HAP-1 (cell line): ENCODE data around the gene PITPNC1.
"Not testable (repeated sequence)": the region's sequence is repeated elsewhere in the genome, so short reads cannot be mapped to it uniquely, and the experiment has no call there.

Experiments used
- DNase-seq, 2 experiments: peaks; one replicate each; pipeline ENCODE4 v3.0.0-alpha.2; 2016 to 2020; ENCODE audit warnings: low spot score in 2 of 2
- H3K27me3 ChIP-seq: fragments of 250-450 bp; sonication (Bioruptor Pico); 2 replicates; pipeline ENCODE4 v1.5.1; 2020; ENCODE audit warnings: low read depth, mild to moderate bottlenecking, moderate library complexity
- H3K36me3 ChIP-seq: fragments of 250-450 bp; sonication (Bioruptor Pico); replicated peaks from 2 replicates; pipeline ENCODE4 v1.5.1; 2020; ENCODE audit warnings: mild to moderate bottlenecking
- H3K4me1 ChIP-seq: fragments of 250-450 bp; sonication (Bioruptor Pico); 2 replicates; pipeline ENCODE4 v1.5.1; 2020; ENCODE audit warnings: mild to moderate bottlenecking
- H3K4me3 ChIP-seq: fragments of 250-450 bp; sonication (Bioruptor Pico); 2 replicates; pipeline ENCODE4 v1.5.1; 2020; ENCODE audit warnings: mild to moderate bottlenecking, moderate library complexity
- H3K9me3 ChIP-seq: fragments of 250-450 bp; sonication (Bioruptor Pico); 2 replicates; pipeline ENCODE4 v1.5.1; 2020; ENCODE audit warnings: mild to moderate bottlenecking, moderate library complexity
- in situ Hi-C: fragments of 300-500 bp; cut with MboI; formaldehyde crosslinking; loops from 3 replicates; pipeline ENCODE4 v1.14.3; 2020; ENCODE audit warnings: low sequenced_read_pairs, inconsistent platforms, mixed read lengths

Gene PITPNC1

GRCh38 chr17:67569015-67569451 lies 192.0 kb downstream of the PITPNC1 start:
- no peak for DNase-seq
- no peaks in the 10 kb centered on the region for H3K4me1 ChIP-seq
- in situ Hi-C loops: no loop called here

GRCh38 chr17:67569873-67570272 lies 192.8 kb downstream of the PITPNC1 start:
- DNase-seq: no peak
- Histone ChIP-seq H3K4me3 (no peak overlapping the region), H3K27me3 (no peaks in the 10 kb centered on the region), H3K4me1 (no peaks in the 10 kb centered on the region), H3K9me3 (no peaks in the 10 kb centered on the region), H3K36me3 (no peaks in the 10 kb centered on the region)
- in situ Hi-C loops: no loop called here

More at GRCh38 chr17:67569015-67569451, 192.0 kb downstream of the PITPNC1 start:
- Histone ChIP-seq H3K27me3 (no peaks in the 10 kb centered on the region), H3K4me3 (no peak overlapping the region), H3K36me3 (no peaks in the 10 kb centered on the region), H3K9me3 (no peaks in the 10 kb centered on the region)

GRCh38 chr17:67570797-67571196 lies 193.7 kb downstream of the PITPNC1 start:
- in situ Hi-C loops: no loop called here
- no peak overlapping the region for H3K4me3 ChIP-seq
- DNase-seq: no peak
- H3K36me3 ChIP-seq: no peaks in the 10 kb centered on the region
- no peaks in the 10 kb centered on the region for H3K9me3 ChIP-seq
- no peaks in the 10 kb centered on the region for H3K4me1 ChIP-seq
- H3K27me3 ChIP-seq: no peaks in the 10 kb centered on the region

GRCh38 chr17:67571478-67571877 lies 194.4 kb downstream of the PITPNC1 start:
- DNase-seq: no peak
- Histone ChIP-seq H3K4me1 (no peaks in the 10 kb centered on the region), H3K36me3 (no peaks in the 10 kb centered on the region), H3K9me3 (no peaks in the 10 kb centered on the region), H3K27me3 (no peaks in the 10 kb centered on the region), H3K4me3 (no peak overlapping the region)
- in situ Hi-C loops: no loop called here

GRCh38 chr17:67573987-67574657 lies 197.0 kb downstream of the PITPNC1 start:
- Histone ChIP-seq H3K9me3 (no peaks in the 10 kb centered on the region), H3K4me3 (no peak overlapping the region), H3K36me3 (no peaks in the 10 kb centered on the region), H3K4me1 (peaks cover 11% of the 10 kb centered on the region), H3K27me3 (no peaks in the 10 kb centered on the region)
- DNase-seq: no peak
- in situ Hi-C loops: no loop called here

- Histone ChIP-seq H3K9me3 (no peaks in the 10 kb centered on the region), H3K27me3 (no peaks in the 10 kb centered on the region), H3K4me1 (peaks cover 11% of the 10 kb centered on the region), H3K4me3 (no peak overlapping the region), H3K36me3 (no peaks in the 10 kb centered on the region)
- no peak for DNase-seq
- in situ Hi-C loops: no loop called here
Measured at GRCh38 chr17:67574658-67575293, 197.7 kb downstream of the PITPNC1 start.

- in situ Hi-C loops: no loop called here
Measured at GRCh38 chr17:67575325-67575724, 198.2 kb downstream of the PITPNC1 start.

GRCh38 chr17:67576471-67577115 lies 199.5 kb downstream of the PITPNC1 start:
- peaks cover 11% of the 10 kb centered on the region for H3K4me1 ChIP-seq
- in situ Hi-C loops: no loop called here
- H3K9me3 ChIP-seq: no peaks in the 10 kb centered on the region
- DNase-seq: no peak
- no peaks in the 10 kb centered on the region for H3K36me3 ChIP-seq
- no peak overlapping the region for H3K4me3 ChIP-seq
- H3K27me3 ChIP-seq: no peaks in the 10 kb centered on the region

More at GRCh38 chr17:67575325-67575724, 198.2 kb downstream of the PITPNC1 start:
- H3K27me3 ChIP-seq: no peaks in the 10 kb centered on the region
- H3K36me3 ChIP-seq: no peaks in the 10 kb centered on the region
- H3K4me3 ChIP-seq: no peak overlapping the region
- DNase-seq: no peak
- peaks cover 11% of the 10 kb centered on the region for H3K4me1 ChIP-seq
- H3K9me3 ChIP-seq: no peaks in the 10 kb centered on the region

GRCh38 chr17:67577429-67578141 lies 200.5 kb downstream of the PITPNC1 start:
- peaks cover 11% of the 10 kb centered on the region for H3K4me1 ChIP-seq
- in situ Hi-C loops: no loop called here
- H3K9me3 ChIP-seq: no peaks in the 10 kb centered on the region
- no peaks in the 10 kb centered on the region for H3K36me3 ChIP-seq
- H3K27me3 ChIP-seq: no peaks in the 10 kb centered on the region
- no peak overlapping the region for H3K4me3 ChIP-seq
- DNase-seq: peak in 1 of 2 experiments; percentile 51

- H3K27me3 ChIP-seq: no peaks in the 10 kb centered on the region
- no peaks in the 10 kb centered on the region for H3K9me3 ChIP-seq
- peaks cover 11% of the 10 kb centered on the region for H3K4me1 ChIP-seq
- no peak overlapping the region for H3K4me3 ChIP-seq
- in situ Hi-C loops: no loop called here
- peak; percentile 51 to 60 for DNase-seq
- no peaks in the 10 kb centered on the region for H3K36me3 ChIP-seq
Measured at GRCh38 chr17:67578142-67578457, 201.0 kb downstream of the PITPNC1 start.

- DNase-seq, H3K9me3 ChIP-seq, H3K36me3 ChIP-seq, in situ Hi-C loops, H3K4me3 ChIP-seq, H3K27me3 ChIP-seq: not testable (repeated sequence)
- H3K4me1 ChIP-seq: peaks cover 11% of the 10 kb centered on the region
Measured at GRCh38 chr17:67578679-67579405, 201.8 kb downstream of the PITPNC1 start.

- H3K27me3 ChIP-seq: no peaks in the 10 kb centered on the region
- no peak for DNase-seq
- in situ Hi-C loops: no loop called here
Measured at GRCh38 chr17:67582673-67583081, 205.6 kb downstream of the PITPNC1 start.

GRCh38 chr17:67585077-67585602 lies 208.1 kb downstream of the PITPNC1 start:
- Histone ChIP-seq H3K4me3 (no peak overlapping the region), H3K27me3 (no peaks in the 10 kb centered on the region), H3K4me1 (peaks cover 13% of the 10 kb centered on the region), H3K36me3 (no peaks in the 10 kb centered on the region), H3K9me3 (no peaks in the 10 kb centered on the region)
- peak; percentile 71 to 78 for DNase-seq
- in situ Hi-C loops: no loop called here

More at GRCh38 chr17:67582673-67583081, 205.6 kb downstream of the PITPNC1 start:
- Histone ChIP-seq H3K36me3 (no peaks in the 10 kb centered on the region), H3K4me1 (peaks cover 22% of the 10 kb centered on the region), H3K4me3 (no peak overlapping the region), H3K9me3 (no peaks in the 10 kb centered on the region)
